ENCODE measurements around the gene TLR8.
"Not testable (repeated sequence)": the region's sequence is repeated elsewhere in the genome, so short reads cannot be mapped to it uniquely, and the experiment has no call there.

TLR8 gene

GRCh38 chrX:12899506-12899905, 6.9 kb upstream of the TLR8 start:
- no peak for DNase-seq

DNA sequence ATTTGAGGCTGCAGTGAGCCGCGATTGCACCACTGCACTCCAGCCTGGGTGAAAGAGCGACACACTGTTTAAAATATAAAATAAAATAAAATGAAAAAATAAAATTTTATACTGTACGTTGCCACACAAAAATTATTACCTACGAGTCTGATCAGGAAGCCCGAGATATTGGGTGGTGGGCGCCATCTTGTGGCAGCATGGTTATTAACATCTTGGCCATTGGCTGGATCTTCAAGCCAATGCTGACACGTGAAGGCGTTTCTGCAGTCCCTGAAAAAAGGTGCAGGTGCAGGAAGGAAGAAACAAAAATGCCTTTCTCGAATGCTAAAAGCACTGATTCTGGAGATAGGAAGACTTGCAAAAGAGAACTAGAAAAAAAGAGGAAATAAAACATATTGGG, 4.9 kb upstream of the TLR8 start:
- peak; percentile 34 for DNase-seq

- DNase-seq: no peak
Observed at GRCh38 chrX:12903646-12904045, 2.8 kb upstream of the TLR8 start.

- DNase-seq: no peak
Observed at GRCh38 chrX:12910423-12911121, 4.2 kb downstream of the TLR8 start.

- no peak for DNase-seq
Observed at GRCh38 chrX:12911122-12911470, 4.7 kb downstream of the TLR8 start.

GRCh38 chrX:12912791-12913482, 6.5 kb downstream of the TLR8 start:
- DNase-seq: no peak

GRCh38 chrX:12917753-12918152, 11.3 kb downstream of the TLR8 start:
- DNase-seq: no peak

- no peak for DNase-seq
Observed at GRCh38 chrX:12919051-12919450, 12.6 kb downstream of the TLR8 start.

- no peak for DNase-seq
Observed at GRCh38 chrX:12919620-12920019, 13.2 kb downstream of the TLR8 start.

- DNase-seq: no peak
Observed at GRCh38 chrX:12920990-12921389, 14.6 kb downstream of the TLR8 start.

GRCh38 chrX:12921886-12922598, 15.6 kb downstream of the TLR8 start:
- peak; percentile 3 for DNase-seq

DNA sequence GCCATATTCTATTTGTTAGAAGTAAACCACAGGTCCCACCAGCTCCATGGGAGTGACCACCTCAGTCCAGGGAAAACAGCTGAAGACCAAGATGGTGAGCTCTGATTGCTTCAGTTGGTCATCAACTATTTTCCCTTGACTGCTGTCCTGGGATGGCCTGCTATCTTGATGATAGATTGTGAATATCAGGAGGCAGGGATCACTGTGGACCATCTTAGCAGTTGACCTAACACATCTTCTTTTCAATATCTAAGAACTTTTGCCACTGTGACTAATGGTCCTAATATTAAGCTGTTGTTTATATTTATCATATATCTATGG, 16.1 kb downstream of the TLR8 start:
- DNase-seq: no peak

DNA sequence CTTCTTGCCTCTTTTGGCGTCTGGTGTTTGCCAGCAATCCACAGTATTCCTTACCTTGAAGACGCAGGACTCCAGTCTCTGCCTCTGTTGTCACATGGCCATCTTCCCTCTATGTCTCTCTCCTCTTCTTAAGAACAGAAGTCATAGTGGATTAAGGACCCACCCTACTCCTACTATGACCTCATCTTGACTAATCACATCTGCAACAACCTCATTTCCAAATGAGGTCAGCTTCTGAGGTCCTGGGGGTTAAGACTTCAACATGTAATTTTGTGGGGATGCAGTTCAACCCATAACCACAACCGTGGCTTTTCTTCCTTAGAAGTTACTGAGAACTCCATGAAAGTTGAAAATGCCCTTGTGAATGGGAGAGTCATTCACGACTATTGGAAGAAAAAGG, 23.3 kb downstream of the TLR8 start:
- no peak for DNase-seq

- no peak for DNase-seq
Observed at GRCh38 chrX:12930150-12930549, 23.7 kb downstream of the TLR8 start.

DNA sequence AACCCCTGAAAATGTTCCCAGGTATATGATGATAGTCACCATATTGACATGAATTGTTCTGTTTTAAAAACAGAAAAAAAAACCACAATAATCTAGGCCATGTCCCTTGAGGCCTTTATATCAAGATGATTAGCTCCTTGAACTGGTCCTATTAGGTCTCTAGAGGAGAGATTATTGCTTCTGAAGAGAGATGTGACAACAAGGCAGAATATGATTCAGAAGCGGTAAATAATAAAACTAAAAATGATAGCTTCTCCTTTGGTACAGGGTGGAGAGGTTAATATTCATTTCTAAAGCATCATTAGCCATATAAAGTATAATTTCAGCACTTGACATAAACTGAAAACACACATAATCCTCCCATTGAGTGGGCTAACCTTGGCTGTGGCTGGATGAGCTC, 25.8 kb downstream of the TLR8 start:
- no peak for DNase-seq

GRCh38 chrX:12934850-12935249, 28.4 kb downstream of the TLR8 start:
- no peak for DNase-seq

- no peak for DNase-seq
Observed at GRCh38 chrX:12936947-12937346, 30.5 kb downstream of the TLR8 start.

GRCh38 chrX:12940471-12940870, 34.1 kb downstream of the TLR8 start:
- DNase-seq: not testable (repeated sequence)

GRCh38 chrX:12943592-12943991, 37.2 kb downstream of the TLR8 start:
- DNase-seq: not testable (repeated sequence)

DNA sequence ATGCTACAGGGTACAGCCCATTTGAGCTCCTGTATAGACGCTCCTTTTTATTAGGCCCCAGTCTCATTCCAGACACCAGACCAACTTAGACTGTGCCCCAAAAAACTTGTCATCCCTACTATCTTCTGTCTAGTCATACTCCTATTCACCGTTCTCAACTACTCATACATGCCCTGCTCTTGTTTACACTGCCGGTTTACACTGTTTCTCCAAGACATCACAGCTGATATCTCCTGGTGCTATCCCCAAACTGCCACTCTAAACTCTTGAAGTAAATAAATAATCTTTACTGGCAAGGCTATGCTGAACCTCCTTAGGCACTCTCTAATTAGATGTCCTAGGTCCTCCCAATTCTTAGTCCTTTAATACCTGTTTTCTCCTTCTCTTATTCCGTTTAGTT, 38.0 kb downstream of the TLR8 start:
- DNase-seq: not testable (repeated sequence)

DNA sequence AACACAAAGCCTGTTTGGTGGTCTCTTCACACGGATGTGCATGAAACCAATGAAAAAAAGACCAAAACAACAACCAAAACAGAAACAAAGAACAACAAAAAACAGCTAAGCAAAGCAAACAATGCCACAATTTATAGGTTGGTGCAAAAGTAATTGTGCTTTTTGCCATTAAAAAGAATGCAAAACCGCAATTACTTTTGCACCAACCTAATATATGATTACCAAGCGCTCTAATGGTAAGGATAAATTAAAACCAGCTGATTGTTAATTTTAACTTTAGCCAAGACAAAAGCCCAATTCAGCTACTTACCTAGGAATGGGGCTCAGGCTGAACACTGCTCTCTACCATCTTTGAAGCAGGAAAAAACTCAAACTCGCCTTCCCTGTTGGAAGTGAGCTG, 39.1 kb downstream of the TLR8 start:
- DNase-seq: no peak

- DNase-seq: no peak
Observed at GRCh38 chrX:12946406-12946805, 40.0 kb downstream of the TLR8 start.

- peak; percentile 87 for DNase-seq
Observed at GRCh38 chrX:12946838-12947544, 40.6 kb downstream of the TLR8 start.
